Measurements from ENCODE around the gene MGA.

Gene MGA

DNA sequence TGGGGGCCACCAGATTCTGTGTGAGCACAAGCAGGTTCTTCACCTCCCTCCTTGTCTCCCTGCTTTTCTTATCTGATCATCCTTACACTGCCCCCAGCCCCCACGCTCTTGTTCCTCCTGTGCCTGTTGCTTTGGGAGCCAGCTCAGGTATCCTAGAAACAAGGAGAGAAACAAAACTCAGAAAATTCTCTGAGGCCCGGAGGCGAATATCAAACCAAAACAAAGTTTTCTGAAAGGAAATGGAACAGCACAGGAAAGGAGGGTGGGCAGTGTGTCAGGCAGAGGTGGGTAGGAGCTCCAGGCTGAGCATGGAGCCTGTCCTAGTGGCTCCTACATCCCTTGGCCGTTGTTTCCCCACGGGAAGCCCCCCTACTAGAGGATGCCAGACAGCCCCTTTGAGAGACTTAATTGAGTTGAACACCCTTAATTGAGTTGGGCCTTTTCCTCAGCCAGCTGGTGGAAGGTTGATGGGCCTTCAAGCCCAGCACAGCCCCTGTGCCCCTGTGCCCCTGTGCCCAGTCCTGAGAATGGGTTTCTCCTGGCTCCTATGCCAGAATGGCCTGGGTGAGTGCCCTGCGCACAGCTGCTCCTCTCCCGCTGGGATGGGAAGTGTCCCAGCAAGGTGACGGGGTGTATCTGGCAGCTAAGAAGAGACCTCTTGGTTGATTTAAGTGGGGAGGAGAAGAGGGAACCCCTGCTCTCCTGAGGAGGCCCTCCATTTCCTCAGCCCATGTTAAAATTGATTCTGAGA, 144.9 kb downstream of the MGA start:
- H3K9ac ChIP-seq (ENCODE audit: low read length) = no peak overlapping the region
- no peak overlapping the region for H4K8ac ChIP-seq (ENCODE audit: low read depth, low read length)
- H2BK15ac ChIP-seq (replicated peaks; ENCODE audit: low read depth) = no peak overlapping the region
- WGBS (ENCODE audit: extremely low coverage, insufficient coverage, low lambda C conversion rate) = no CpG with 5 or more reads among the region's 8 CpGs
- no peaks in the 10 kb centered on the region for H3K27me3 ChIP-seq (ENCODE audit: insufficient read depth, low read length, poor library complexity)
- no peak overlapping the region for H2BK5ac ChIP-seq (ENCODE audit: low read length)
- no peak overlapping the region for H4K5ac ChIP-seq (ENCODE audit: low read length)
- no peak overlapping the region for H3K4me3 ChIP-seq (ENCODE audit: low read length)
- H3K23ac ChIP-seq (ENCODE audit: low read length) = no peak overlapping the region
- no peaks in the 10 kb centered on the region for H3K36me3 ChIP-seq (ENCODE audit: control insufficient read depth, insufficient read depth, low read length)
- DNase-seq = no peak
- H3K79me2 ChIP-seq (ENCODE audit: control insufficient read depth, insufficient read depth, low read length) = no peaks in the 10 kb centered on the region
- H3K18ac ChIP-seq (ENCODE audit: low read length) = no peak overlapping the region
- no peak overlapping the region for H3K56ac ChIP-seq (ENCODE audit: low read length)
- no peaks in the 10 kb centered on the region for H3K4me1 ChIP-seq (ENCODE audit: control insufficient read depth, low read depth, low read length)
- H3K4ac ChIP-seq (ENCODE audit: low read depth, low read length) = no peak overlapping the region
- H2AK5ac ChIP-seq (ENCODE audit: low read length) = no peak overlapping the region
- no peak overlapping the region for H2BK120ac ChIP-seq (ENCODE audit: low read depth, low read length)
- H3K4me2 ChIP-seq (ENCODE audit: low read length) = no peak overlapping the region
- no peaks in the 10 kb centered on the region for H3K79me1 ChIP-seq (ENCODE audit: low read length)
- no peak overlapping the region for H3K27ac ChIP-seq (ENCODE audit: low read depth, low read length)

GRCh38 chr15:41805711-41806110, 145.5 kb downstream of the MGA start:
- Histone ChIP-seq H3K4me3 (ENCODE audit: low read length) (no peak overlapping the region), H3K4ac (ENCODE audit: low read depth, low read length) (no peak overlapping the region), H3K56ac (ENCODE audit: low read length) (no peak overlapping the region), H3K27me3 (ENCODE audit: insufficient read depth, low read length, poor library complexity) (no peaks in the 10 kb centered on the region), H3K36me3 (ENCODE audit: control insufficient read depth, insufficient read depth, low read length) (no peaks in the 10 kb centered on the region), H2BK120ac (ENCODE audit: low read depth, low read length) (no peak overlapping the region), H3K79me2 (ENCODE audit: control insufficient read depth, insufficient read depth, low read length) (no peaks in the 10 kb centered on the region), H4K8ac (ENCODE audit: low read depth, low read length) (no peak overlapping the region), H2BK5ac (ENCODE audit: low read length) (no peak overlapping the region), H3K23ac (ENCODE audit: low read length) (no peak overlapping the region), H3K27ac (ENCODE audit: low read depth, low read length) (no peak overlapping the region), H3K18ac (ENCODE audit: low read length) (no peak overlapping the region), H3K9ac (ENCODE audit: low read length) (no peak overlapping the region), H3K4me2 (ENCODE audit: low read length) (no peak overlapping the region), H3K4me1 (ENCODE audit: control insufficient read depth, low read depth, low read length) (no peaks in the 10 kb centered on the region), H2BK15ac (replicated peaks; ENCODE audit: low read depth) (no peak overlapping the region), H2AK5ac (ENCODE audit: low read length) (no peak overlapping the region), H4K5ac (ENCODE audit: low read length) (no peak overlapping the region), H3K79me1 (ENCODE audit: low read length) (no peaks in the 10 kb centered on the region)
- no peak for DNase-seq
- WGBS (ENCODE audit: extremely low coverage, insufficient coverage, low lambda C conversion rate) = no CpG with 5 or more reads among the region's 3 CpGs

- Histone ChIP-seq H3K23ac (ENCODE audit: low read length) (no peak overlapping the region), H3K4me2 (ENCODE audit: low read length) (no peak overlapping the region), H3K56ac (ENCODE audit: low read length) (no peak overlapping the region), H3K4me3 (ENCODE audit: low read length) (no peak overlapping the region), H3K4ac (ENCODE audit: low read depth, low read length) (no peak overlapping the region), H2BK5ac (ENCODE audit: low read length) (no peak overlapping the region), H2AK5ac (ENCODE audit: low read length) (no peak overlapping the region), H3K79me2 (ENCODE audit: control insufficient read depth, insufficient read depth, low read length) (no peaks in the 10 kb centered on the region), H4K8ac (ENCODE audit: low read depth, low read length) (no peak overlapping the region), H2BK120ac (ENCODE audit: low read depth, low read length) (no peak overlapping the region), H3K36me3 (ENCODE audit: control insufficient read depth, insufficient read depth, low read length) (no peaks in the 10 kb centered on the region), H2BK15ac (replicated peaks; ENCODE audit: low read depth) (no peak overlapping the region), H3K27me3 (ENCODE audit: insufficient read depth, low read length, poor library complexity) (no peaks in the 10 kb centered on the region), H3K79me1 (ENCODE audit: low read length) (no peaks in the 10 kb centered on the region), H3K9ac (ENCODE audit: low read length) (no peak overlapping the region), H4K5ac (ENCODE audit: low read length) (no peak overlapping the region), H3K4me1 (ENCODE audit: control insufficient read depth, low read depth, low read length) (no peaks in the 10 kb centered on the region), H3K18ac (ENCODE audit: low read length) (no peak overlapping the region), H3K27ac (ENCODE audit: low read depth, low read length) (no peak overlapping the region)
- no peak for DNase-seq
- WGBS (ENCODE audit: extremely low coverage, insufficient coverage, low lambda C conversion rate) = no CpG with 5 or more reads among the region's 10 CpGs
Measured at GRCh38 chr15:41806291-41807181, 146.3 kb downstream of the MGA start.

GRCh38 chr15:41809121-41809520, 148.9 kb downstream of the MGA start:
- Histone ChIP-seq H2BK5ac (ENCODE audit: low read length) (no peak overlapping the region), H3K56ac (ENCODE audit: low read length) (no peak overlapping the region), H2BK120ac (ENCODE audit: low read depth, low read length) (no peak overlapping the region), H3K18ac (ENCODE audit: low read length) (no peak overlapping the region), H3K79me1 (ENCODE audit: low read length) (no peaks in the 10 kb centered on the region), H4K8ac (ENCODE audit: low read depth, low read length) (no peak overlapping the region), H2AK5ac (ENCODE audit: low read length) (no peak overlapping the region), H2BK15ac (replicated peaks; ENCODE audit: low read depth) (no peak overlapping the region), H3K4me3 (ENCODE audit: low read length) (no peak overlapping the region), H3K79me2 (ENCODE audit: control insufficient read depth, insufficient read depth, low read length) (no peaks in the 10 kb centered on the region), H4K5ac (ENCODE audit: low read length) (no peak overlapping the region), H3K4ac (ENCODE audit: low read depth, low read length) (no peak overlapping the region), H3K36me3 (ENCODE audit: control insufficient read depth, insufficient read depth, low read length) (no peaks in the 10 kb centered on the region), H3K4me2 (ENCODE audit: low read length) (no peak overlapping the region), H3K23ac (ENCODE audit: low read length) (no peak overlapping the region), H3K4me1 (ENCODE audit: control insufficient read depth, low read depth, low read length) (no peaks in the 10 kb centered on the region), H3K27ac (ENCODE audit: low read depth, low read length) (no peak overlapping the region), H3K9ac (ENCODE audit: low read length) (no peak overlapping the region), H3K27me3 (ENCODE audit: insufficient read depth, low read length, poor library complexity) (no peaks in the 10 kb centered on the region)
- DNase-seq = peak; percentile 37
- no CpG with 5 or more reads among the region's 2 CpGs for WGBS (ENCODE audit: extremely low coverage, insufficient coverage, low lambda C conversion rate)

DNA sequence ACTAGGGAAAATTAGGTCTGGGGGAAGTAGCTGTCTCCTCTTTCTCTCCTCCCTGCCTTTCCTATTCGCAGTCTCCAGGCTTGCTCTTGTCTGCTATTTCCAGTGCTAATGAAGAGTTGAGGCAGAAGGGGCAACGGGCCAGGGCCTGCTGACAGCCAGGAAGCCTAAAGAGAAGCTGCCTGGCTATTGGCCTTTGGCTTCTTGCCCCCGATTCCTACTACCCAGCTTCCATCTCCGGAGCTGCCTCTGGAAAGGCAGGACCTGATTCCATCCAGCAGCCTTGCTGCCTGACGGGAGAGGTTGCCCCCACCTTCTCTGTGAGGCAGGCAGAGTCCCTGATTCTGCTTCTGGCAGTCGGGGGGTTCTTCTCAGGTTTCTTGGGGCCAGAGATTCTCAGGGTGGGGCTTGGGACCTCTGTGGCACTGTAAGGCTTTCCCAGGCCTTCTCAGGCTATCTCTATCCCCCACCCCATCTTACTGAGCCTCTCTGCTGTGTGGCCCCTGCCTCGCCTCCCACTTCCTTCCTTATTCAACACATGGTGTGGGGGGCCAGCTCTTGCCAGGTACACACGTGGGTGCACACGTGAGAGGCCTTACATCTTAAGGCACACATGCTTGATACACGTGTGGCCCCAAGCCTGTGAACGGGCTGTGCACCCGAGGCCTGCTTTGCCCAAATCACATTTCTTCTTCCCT, 149.5 kb downstream of the MGA start:
- Histone ChIP-seq H3K27ac (ENCODE audit: low read depth, low read length) (no peak overlapping the region), H3K27me3 (ENCODE audit: insufficient read depth, low read length, poor library complexity) (no peaks in the 10 kb centered on the region), H4K8ac (ENCODE audit: low read depth, low read length) (no peak overlapping the region), H2BK15ac (replicated peaks; ENCODE audit: low read depth) (no peak overlapping the region), H3K79me2 (ENCODE audit: control insufficient read depth, insufficient read depth, low read length) (no peaks in the 10 kb centered on the region), H3K4me3 (ENCODE audit: low read length) (no peak overlapping the region), H3K4me1 (ENCODE audit: control insufficient read depth, low read depth, low read length) (no peaks in the 10 kb centered on the region), H3K18ac (ENCODE audit: low read length) (no peak overlapping the region), H2BK5ac (ENCODE audit: low read length) (no peak overlapping the region), H3K36me3 (ENCODE audit: control insufficient read depth, insufficient read depth, low read length) (no peaks in the 10 kb centered on the region), H4K5ac (ENCODE audit: low read length) (no peak overlapping the region), H3K9ac (ENCODE audit: low read length) (no peak overlapping the region), H3K79me1 (ENCODE audit: low read length) (no peaks in the 10 kb centered on the region), H3K56ac (ENCODE audit: low read length) (no peak overlapping the region), H3K4me2 (ENCODE audit: low read length) (no peak overlapping the region), H2BK120ac (ENCODE audit: low read depth, low read length) (no peak overlapping the region), H3K4ac (ENCODE audit: low read depth, low read length) (no peak overlapping the region), H2AK5ac (ENCODE audit: low read length) (no peak overlapping the region), H3K23ac (ENCODE audit: low read length) (no peak overlapping the region)
- WGBS (ENCODE audit: extremely low coverage, insufficient coverage, low lambda C conversion rate) = no CpG with 5 or more reads among the region's 12 CpGs
- no peak for DNase-seq
